HG02642 (cell line): ENCODE measurements around the gene WDR5.

Experiments
- ATAC-seq: cut with Tn5 transposase; IDR thresholded peaks from one replicate; pipeline ENCODE4 v1.9.1; 2021; ENCODE audit warnings: mild to moderate bottlenecking; ENCODE audit not compliant: unreplicated experiment, poor library complexity

Gene WDR5

GRCh38 chr9:134131471-134132207 is 4.2 kb upstream of the WDR5 start:
- no peak for ATAC-seq

- ATAC-seq: no peak
Measured at GRCh38 chr9:134132208-134132870, 3.5 kb upstream of the WDR5 start.

GRCh38 chr9:134134949-134135342 is 936 bp upstream of the WDR5 start:
- ATAC-seq: no peak

- ATAC-seq: peak; percentile 21
Measured at GRCh38 chr9:134136118-134136995, 475 bp downstream of the WDR5 start.

- ATAC-seq: no peak
Measured at GRCh38 chr9:134136996-134137299, 1.1 kb downstream of the WDR5 start.

- ATAC-seq: no peak
Measured at GRCh38 chr9:134138292-134138691, 2.4 kb downstream of the WDR5 start.

- ATAC-seq: no peak
Measured at GRCh38 chr9:134139081-134139480, 3.2 kb downstream of the WDR5 start.

DNA sequence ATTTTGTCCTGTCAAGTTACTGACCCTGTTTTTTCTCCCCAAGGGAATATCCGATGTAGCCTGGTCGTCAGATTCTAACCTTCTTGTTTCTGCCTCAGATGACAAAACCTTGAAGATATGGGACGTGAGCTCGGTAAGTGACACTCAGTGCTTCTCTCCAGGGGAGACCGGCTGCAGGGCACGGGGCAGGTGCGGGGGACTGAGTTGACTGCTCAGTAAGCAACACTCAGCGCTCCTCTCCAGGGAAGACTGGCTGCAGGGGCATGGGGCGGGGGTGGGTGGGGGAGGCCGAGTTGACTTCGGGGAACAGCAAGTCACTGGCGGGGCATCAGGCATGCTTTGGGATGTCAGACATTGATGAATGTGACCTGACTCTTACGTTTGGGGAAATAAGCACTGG is 6.0 kb downstream of the WDR5 start:
- ATAC-seq: no peak

- ATAC-seq: no peak
Measured at GRCh38 chr9:134144801-134145200, 8.9 kb downstream of the WDR5 start.

DNA sequence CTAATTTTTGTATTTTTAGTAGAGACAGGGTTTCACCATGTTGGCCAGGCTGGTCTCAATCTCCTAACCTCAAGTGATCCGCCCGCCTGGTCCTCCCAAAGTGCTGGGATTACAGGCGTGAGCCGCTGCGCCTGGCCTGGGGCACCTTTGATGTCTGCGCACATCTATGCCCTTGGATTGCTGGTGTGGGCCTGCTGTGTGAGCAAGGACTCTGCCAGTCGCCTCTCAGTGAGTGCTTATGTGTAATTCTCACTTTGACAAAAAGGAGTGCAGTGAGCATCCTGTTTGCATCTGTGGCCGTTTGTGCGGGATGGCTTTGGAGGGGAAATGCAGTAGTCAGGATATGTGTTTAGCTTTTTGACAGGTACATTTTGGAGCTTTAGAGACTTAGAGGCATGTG is 9.4 kb downstream of the WDR5 start:
- no peak for ATAC-seq

GRCh38 chr9:134146774-134147493 is 11.1 kb downstream of the WDR5 start:
- no peak for ATAC-seq

DNA sequence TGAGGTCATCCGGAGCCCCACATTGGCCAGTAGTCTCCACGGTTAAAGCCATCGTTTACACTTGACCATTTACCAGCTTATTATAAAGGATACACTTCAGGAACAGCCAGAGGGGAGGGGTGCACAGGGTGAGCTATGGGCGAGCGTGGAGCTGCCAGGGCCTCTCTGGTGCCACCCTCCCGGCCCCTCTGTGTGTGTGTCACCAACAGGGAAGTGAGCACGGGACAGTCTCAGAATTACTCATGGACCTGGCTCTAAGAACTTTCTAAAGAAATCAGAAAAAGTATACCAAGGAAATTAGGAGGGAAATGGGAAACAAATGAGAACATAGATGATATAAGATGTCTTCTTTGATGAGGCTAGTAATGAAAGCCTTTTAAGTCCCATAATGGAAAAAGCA is 13.5 kb downstream of the WDR5 start:
- ATAC-seq: no peak

DNA sequence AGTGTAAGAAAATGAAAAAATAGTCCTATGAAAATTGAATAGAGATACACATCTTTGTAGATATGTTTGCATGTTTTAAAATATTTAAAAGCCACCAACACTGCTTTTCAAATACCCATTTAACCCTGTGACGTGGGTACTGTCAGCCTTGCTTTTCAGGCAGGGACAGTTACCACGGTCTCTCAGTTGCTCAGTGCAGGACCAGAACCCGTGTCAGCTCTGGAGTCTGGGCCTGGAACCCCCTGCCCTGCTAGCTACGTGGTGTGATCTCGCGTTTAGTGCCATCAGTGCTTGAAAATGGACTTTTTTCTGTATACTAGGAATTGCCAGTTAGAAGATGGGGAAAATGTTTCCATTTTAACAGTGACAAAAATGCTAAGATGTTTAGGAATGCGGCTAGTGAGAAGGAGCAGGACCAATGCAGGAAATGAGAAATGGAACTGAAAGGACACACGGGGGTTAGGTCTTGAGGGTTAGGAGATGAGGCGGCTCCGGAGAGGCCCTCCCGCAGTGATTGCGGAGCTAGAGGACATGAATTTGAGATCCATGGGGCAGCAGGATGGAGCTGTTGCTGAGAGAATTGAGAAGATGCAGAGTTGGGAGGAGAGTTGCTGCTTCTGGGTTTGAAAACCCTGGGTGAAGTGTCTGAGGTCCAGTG is 14.8 kb downstream of the WDR5 start:
- no peak for ATAC-seq

DNA sequence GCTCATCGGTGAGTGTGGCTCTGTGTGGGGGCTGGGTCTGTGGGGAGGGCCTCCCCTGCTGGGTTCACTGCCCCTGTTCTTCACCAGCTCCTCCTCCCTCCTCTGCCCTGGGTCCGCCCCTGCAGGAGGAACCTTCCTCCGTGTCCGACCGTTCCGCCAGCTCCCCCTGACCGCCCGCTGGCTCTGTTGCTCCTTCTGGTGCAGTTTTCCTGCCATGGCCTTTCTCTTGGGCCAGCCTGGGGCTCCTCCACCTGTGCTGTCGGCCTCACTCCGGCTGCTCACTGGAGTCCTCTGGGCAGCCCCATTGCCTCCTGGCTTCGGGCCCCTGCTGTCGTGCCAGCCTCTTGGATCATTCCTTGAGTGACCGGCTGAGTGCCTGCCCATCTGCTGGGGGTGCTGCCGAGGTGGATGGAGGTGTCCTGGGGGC is 16.2 kb downstream of the WDR5 start:
- no peak for ATAC-seq

- ATAC-seq: no peak
Measured at GRCh38 chr9:134152488-134152887, 16.6 kb downstream of the WDR5 start.

- ATAC-seq: no peak
Measured at GRCh38 chr9:134153450-134153849, 17.6 kb downstream of the WDR5 start.

- no peak for ATAC-seq
Measured at GRCh38 chr9:134154262-134154701, 18.4 kb downstream of the WDR5 start.

GRCh38 chr9:134155812-134156377 is 20.0 kb downstream of the WDR5 start:
- no peak for ATAC-seq

GRCh38 chr9:134156564-134157377 is 20.9 kb downstream of the WDR5 start:
- ATAC-seq: no peak
